Prostate gland (tissue), 2 donors: ENCODE data around the gene HAL. TPM values are rescaled to one million over a fixed set of nuclear protein-coding genes. Genes with fewer than 3 reads are reported as not detected.

ENCODE experiments used
- DNase-seq: peaks from one replicate; pipeline ENCODE4 v3.0.0-alpha.2; 2019; ENCODE audit warnings: low spot score
- H3K27ac ChIP-seq, 2 donors: fragments of 200-600 bp; sonication (generic); 2 replicates each; pipeline ENCODE4 v1.5.1; 2017 to 2019
- H3K27me3 ChIP-seq: fragments of 200-600 bp; sonication (generic); replicated peaks from 2 replicates; pipeline ENCODE4 v1.5.1; 2019; ENCODE audit not compliant: insufficient read depth
- H3K36me3 ChIP-seq, 2 donors: fragments of 200-600 bp; sonication (generic); 1 replicate in 1 of 2; 2 replicates in 1 of 2; pipeline versions ENCODE4 v1.5.1 to v1.8.1; 2017 to 2019
- H3K4me1 ChIP-seq: fragments of 200-600 bp; sonication (generic); replicated peaks from 2 replicates; pipeline ENCODE4 v1.5.1; 2019
- H3K4me3 ChIP-seq, 2 donors: fragments of 200-600 bp; sonication (generic); 2 replicates each; pipeline ENCODE4 v1.5.1; 2017 to 2019
- H3K9me3 ChIP-seq: fragments of 200-600 bp; sonication (generic); 2 replicates; pipeline ENCODE4 v1.5.1; 2017
- CTCF ChIP-seq, 4 experiments: fragments of 200-600 bp in 2 of 4; fragments of 450-650 bp in 2 of 4; sonication (generic) in 2 of 4; IDR thresholded peaks; 1 replicate in 3 of 4; 2 replicates in 1 of 4; pipeline ENCODE4 v1.5.1; 2016 to 2019; ENCODE audit warnings: antibody characterized with exemption in 4 of 4, mild to moderate bottlenecking in 2 of 4, moderate library complexity in 2 of 4
- POLR2A ChIP-seq: fragments of 450-650 bp; IDR thresholded peaks from one replicate; pipeline ENCODE4 v1.6.1; 2016; ENCODE audit warnings: antibody characterized with exemption, mild to moderate bottlenecking
- POLR2AphosphoS5 ChIP-seq: sonication (generic); formaldehyde crosslinking; IDR thresholded peaks from one replicate; pipeline ENCODE4 v1.6.1; 2017; ENCODE audit warnings: antibody characterized with exemption
- WGBS: methylation state at CpG from one replicate; pipeline ENCODE4 v1.1.5; 2018; 5-methylcytosine and 5-hydroxymethylcytosine counted together
- intact Hi-C: fragments of 100-400 bp; cut with DNase I; formaldehyde crosslinking; loops from one replicate; pipeline ENCODE4 v1.14.2; 2022
- total RNA-seq, 2 donors: library from RNA; depleted of rRNA; stranded (reverse); fragments of >200 nt; gene quantifications; one replicate each; pipeline ENCODE4 v1.1.0, GENCODE V29; 2016

HAL gene
- total RNA-seq, 2 donors from 2014 or later = 0.27 TPM; not detected in 1

DNA sequence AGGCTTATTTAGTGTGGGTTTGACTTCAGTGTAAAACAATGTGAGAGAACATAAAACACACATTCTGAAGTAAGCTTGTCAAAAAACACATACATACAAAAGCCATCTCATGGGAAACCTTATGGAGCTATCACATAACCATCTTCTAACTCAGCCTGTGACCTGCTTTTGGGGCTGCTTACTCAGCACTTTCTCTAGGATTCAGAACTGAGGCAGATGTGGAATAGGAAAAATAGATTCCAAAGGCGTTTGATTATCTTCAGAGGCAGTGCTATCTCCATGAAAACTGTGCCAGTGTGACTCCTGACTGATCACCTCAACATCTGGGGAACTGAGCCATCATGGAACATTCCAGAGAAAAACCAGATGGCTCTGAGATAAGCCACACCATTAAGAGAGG, 13.5 kb downstream of the HAL start:
- H3K4me1 ChIP-seq = no peaks in the 10 kb centered on the region
- TF ChIP-seq CTCF (IDR thresholded peaks at IDR 0.05) = no peak
- TF ChIP-seq POLR2AphosphoS5 = no peak
- TF ChIP-seq POLR2A = no peak
- DNase-seq = no peak
- no peaks in the 10 kb centered on the region for H3K9me3 ChIP-seq
- no peak overlapping the region for H3K4me3 ChIP-seq
- 84% methylated on average over 1 of the region's 1 CpG for WGBS
- H3K27ac ChIP-seq = no peak overlapping the region
- H3K36me3 ChIP-seq = no peaks in the 10 kb centered on the region
- intact Hi-C loops = no loop called here
- H3K27me3 ChIP-seq = no peaks in the 10 kb centered on the region

GRCh38 chr12:95980437-95980836, 15.7 kb downstream of the HAL start:
- no peak overlapping the region for H3K27ac ChIP-seq
- no peaks in the 10 kb centered on the region for H3K27me3 ChIP-seq
- intact Hi-C loops = no loop called here
- no peaks in the 10 kb centered on the region for H3K4me1 ChIP-seq
- WGBS = 95% methylated on average over 5 of the region's 5 CpGs
- no peak overlapping the region for H3K4me3 ChIP-seq
- H3K36me3 ChIP-seq = no peaks in the 10 kb centered on the region
- DNase-seq = no peak
- TF ChIP-seq POLR2AphosphoS5 = no peak
- no peaks in the 10 kb centered on the region for H3K9me3 ChIP-seq

DNA sequence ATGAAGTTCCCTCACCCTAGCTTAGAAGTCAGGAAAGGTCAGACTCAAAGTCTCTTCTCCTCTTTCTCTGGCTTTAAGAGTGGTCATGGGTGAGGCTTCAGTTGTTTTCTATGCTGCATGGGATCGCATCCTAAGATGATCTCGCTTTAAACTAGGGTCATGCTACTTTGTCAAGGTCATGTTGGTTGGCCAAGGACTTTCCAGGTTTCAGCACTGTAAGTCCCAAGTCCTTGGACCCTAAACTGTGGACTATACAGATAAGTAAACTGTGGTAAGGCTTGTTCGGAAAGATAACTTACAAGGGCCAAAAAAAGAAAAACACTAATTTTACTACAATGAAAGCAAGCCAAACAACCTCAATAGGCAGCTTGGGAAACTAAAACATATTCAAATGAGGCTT, 17.4 kb downstream of the HAL start:
- H3K27ac ChIP-seq = no peak overlapping the region
- intact Hi-C loops = no loop called here
- no peaks in the 10 kb centered on the region for H3K4me1 ChIP-seq
- WGBS = 91% methylated on average over 3 of the region's 3 CpGs
- DNase-seq = no peak
- H3K4me3 ChIP-seq = no peak overlapping the region
- no peaks in the 10 kb centered on the region for H3K36me3 ChIP-seq
- TF ChIP-seq POLR2AphosphoS5 (no peak), POLR2A (no peak), CTCF (IDR thresholded peaks at IDR 0.05) (no peak)
- no peaks in the 10 kb centered on the region for H3K9me3 ChIP-seq
- H3K27me3 ChIP-seq = no peaks in the 10 kb centered on the region

DNA sequence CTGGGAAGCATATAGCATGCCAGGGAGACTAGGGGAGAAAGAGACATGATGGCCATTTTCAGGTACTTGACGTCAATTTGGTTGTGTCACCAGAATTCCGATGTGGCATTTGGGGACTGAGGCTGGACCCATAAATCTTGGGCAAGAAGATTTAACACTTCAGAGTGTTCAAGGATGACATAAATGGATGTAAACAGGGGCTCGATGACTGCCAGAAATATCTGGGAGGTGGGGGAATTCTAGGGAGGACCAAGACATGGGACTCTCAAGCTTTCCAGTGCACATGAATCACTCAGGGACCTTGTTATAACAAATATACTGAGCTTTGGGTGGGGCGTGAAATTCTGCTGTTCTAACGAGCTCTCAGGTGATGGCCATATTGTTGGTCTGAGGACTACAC, 17.8 kb downstream of the HAL start:
- Histone ChIP-seq H3K4me1 (no peaks in the 10 kb centered on the region), H3K27ac (no peak overlapping the region), H3K36me3 (no peaks in the 10 kb centered on the region), H3K4me3 (no peak overlapping the region), H3K27me3 (no peaks in the 10 kb centered on the region), H3K9me3 (no peaks in the 10 kb centered on the region)
- 86% methylated on average over 5 of the region's 5 CpGs for WGBS
- no peak for DNase-seq
- TF ChIP-seq POLR2A (no peak), CTCF (IDR thresholded peaks at IDR 0.05) (no peak), POLR2AphosphoS5 (no peak)
- intact Hi-C loops = no loop called here

DNA sequence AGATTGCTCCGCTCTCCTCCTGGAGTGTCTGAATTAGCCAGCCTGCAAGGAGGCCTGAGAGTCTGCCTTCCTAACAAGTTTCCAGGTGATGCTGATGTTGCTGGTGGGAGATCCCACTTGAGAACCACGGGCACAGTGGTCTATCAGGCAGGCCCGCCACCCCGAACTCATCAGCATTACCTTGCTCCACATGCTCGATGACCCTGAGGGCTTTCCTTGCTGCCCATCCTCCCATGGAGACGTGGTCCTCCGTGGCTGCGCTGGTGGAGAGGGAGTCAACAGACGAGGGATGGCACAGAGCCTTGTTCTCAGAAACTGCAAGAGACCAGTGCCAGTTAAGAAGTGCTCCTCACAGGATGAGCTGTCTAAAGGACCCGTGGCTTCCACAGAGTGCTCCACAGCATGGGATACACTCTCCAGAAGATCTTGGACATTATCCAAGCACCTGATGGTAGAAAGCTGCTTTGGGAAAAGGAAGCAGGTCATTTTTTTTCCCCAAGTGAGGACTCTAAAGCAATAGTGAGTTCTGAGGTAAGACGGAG, 18.3 kb downstream of the HAL start:
- Histone ChIP-seq H3K36me3 (no peaks in the 10 kb centered on the region), H3K4me3 (no peak overlapping the region), H3K27me3 (no peaks in the 10 kb centered on the region), H3K27ac (no peak overlapping the region), H3K9me3 (no peaks in the 10 kb centered on the region), H3K4me1 (no peaks in the 10 kb centered on the region)
- WGBS = 87% methylated on average over 11 of the region's 11 CpGs
- intact Hi-C loops = no loop called here
- TF ChIP-seq POLR2A (no peak), CTCF (IDR thresholded peaks at IDR 0.05) (no peak), POLR2AphosphoS5 (no peak)
- DNase-seq = no peak
